ENCODE measurements around the gene BABAM2. TPM values are rescaled to one million over a fixed set of nuclear protein-coding genes. Genes with fewer than 3 reads are reported as not detected.
A peak's percentile ranks its signal among the peaks of the same experiment; 100 is the strongest.

Gene BABAM2
- total and polyA plus RNA-seq, 4 donors: 28.1 to 40.4 (median 37.0) TPM

DNA sequence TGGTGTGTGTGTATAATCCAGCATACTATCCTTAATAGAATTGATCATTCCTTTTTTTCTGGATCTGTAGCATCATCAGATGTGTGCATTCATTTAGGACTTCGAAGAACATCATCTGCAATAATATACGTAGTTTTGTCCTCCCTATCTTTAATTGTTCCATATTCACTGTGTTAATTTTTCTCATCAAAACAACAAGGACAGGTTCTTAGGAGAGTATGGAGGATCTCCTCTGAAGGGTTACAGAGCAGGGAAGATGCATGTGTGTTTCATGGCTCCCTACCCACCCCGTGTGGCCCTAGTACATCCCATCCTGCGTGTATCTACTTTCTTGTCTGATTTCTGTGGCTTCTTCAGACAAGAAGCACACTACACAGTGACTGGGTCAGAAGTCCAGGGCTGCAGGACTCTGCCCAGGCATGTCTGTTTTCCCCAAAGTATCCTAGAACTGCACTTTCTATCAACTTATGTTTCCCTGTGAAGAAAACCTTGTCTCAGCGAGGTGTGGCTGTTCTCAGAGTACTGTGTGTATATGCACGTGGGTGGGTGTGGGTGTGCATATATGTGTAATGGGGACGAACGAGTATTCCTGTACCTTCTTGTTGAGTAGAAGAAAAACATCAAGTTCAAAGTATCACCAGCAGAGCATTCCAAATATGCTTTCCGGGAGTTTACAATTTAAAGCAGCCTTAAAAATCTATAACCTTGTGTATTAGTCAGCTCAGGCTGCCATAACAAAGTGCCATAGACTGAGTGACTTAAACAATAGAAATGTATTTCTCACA, 281.8 kb downstream of the BABAM2 start:
- Histone ChIP-seq H3K27me3 (ENCODE audit: control insufficient read depth, insufficient read depth, low read length) (no peaks in the 10 kb centered on the region), H3K4me1 (ENCODE audit: control insufficient read depth, insufficient read depth, low read length) (no peaks in the 10 kb centered on the region), H3K36me3 (ENCODE audit: control insufficient read depth, insufficient read depth, low read length) (no peaks in the 10 kb centered on the region), H3K9me3 (ENCODE audit: control insufficient read depth, insufficient read depth, low read length) (peaks cover 2% of the 10 kb centered on the region), H3K4me3 (ENCODE audit: low read depth, low read length) (no peak overlapping the region), H3K27ac (ENCODE audit: low read depth, low read length) (no peak overlapping the region)
- 95% methylated on average over 2 of the region's 9 CpGs for WGBS (ENCODE audit: insufficient coverage)
- DNase-seq (ENCODE audit: low read depth in 4 of 6, low spot score in 6 of 6): no peak

DNA sequence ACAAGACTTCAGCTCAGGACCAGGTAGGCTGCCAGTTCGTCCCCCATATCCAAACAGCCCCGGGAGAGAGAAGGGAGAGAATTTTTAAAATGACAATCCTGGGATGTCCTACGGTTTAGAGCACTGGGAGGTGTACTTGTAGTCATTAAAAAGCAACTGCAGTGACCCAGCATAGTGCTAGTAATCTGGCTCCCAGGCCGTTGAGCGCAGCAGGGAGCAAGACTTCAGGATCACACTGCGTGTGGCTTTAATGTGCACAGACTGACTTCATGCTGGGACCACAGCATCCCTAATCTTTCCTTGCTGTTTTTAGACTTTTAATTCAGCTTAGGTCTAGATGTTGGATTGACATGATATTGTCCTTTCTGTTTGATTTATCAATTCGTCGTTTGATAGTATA, 282.8 kb downstream of the BABAM2 start:
- no peaks in the 10 kb centered on the region for H3K4me1 ChIP-seq (ENCODE audit: control insufficient read depth, insufficient read depth, low read length)
- H3K27ac ChIP-seq (ENCODE audit: low read depth, low read length): no peak overlapping the region
- no peaks in the 10 kb centered on the region for H3K36me3 ChIP-seq (ENCODE audit: control insufficient read depth, insufficient read depth, low read length)
- H3K4me3 ChIP-seq (ENCODE audit: low read depth, low read length): no peak overlapping the region
- H3K9me3 ChIP-seq (ENCODE audit: control insufficient read depth, insufficient read depth, low read length): peaks cover 4% of the 10 kb centered on the region
- H3K27me3 ChIP-seq (ENCODE audit: control insufficient read depth, insufficient read depth, low read length): no peaks in the 10 kb centered on the region
- peak in 1 of 6 donors; percentile 43 for DNase-seq (ENCODE audit: low read depth in 4 of 6, low spot score in 6 of 6)
- WGBS (ENCODE audit: insufficient coverage): 60% methylated on average over 5 of the region's 8 CpGs

DNA sequence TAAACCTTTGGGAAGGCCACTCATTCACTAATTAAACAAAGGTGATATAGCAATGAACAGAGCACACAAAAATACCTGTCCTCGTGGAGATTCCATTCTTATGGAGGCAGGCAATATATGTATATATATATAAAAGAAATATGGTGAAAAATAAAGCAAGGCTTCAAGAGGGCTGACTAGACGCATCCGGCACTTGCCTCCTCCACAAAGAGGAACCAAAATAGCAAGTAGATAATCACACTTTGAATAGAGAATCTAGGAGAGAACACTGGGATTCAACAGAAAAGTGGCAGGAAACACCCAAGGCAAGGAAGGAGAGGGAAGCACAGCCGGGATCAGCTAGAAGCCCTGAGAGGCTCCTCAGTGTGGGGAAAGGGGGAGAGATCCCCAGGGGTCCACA, 283.7 kb downstream of the BABAM2 start:
- Histone ChIP-seq H3K27ac (ENCODE audit: low read depth, low read length) (no peak overlapping the region), H3K36me3 (ENCODE audit: control insufficient read depth, insufficient read depth, low read length) (no peaks in the 10 kb centered on the region), H3K4me3 (ENCODE audit: low read depth, low read length) (no peak overlapping the region), H3K27me3 (ENCODE audit: control insufficient read depth, insufficient read depth, low read length) (no peaks in the 10 kb centered on the region), H3K9me3 (ENCODE audit: control insufficient read depth, insufficient read depth, low read length) (peaks cover 4% of the 10 kb centered on the region), H3K4me1 (ENCODE audit: control insufficient read depth, insufficient read depth, low read length) (no peaks in the 10 kb centered on the region)
- DNase-seq (ENCODE audit: low read depth in 4 of 6, low spot score in 6 of 6): no peak
- no CpG with 5 or more reads among the region's 4 CpGs for WGBS (ENCODE audit: insufficient coverage)

DNA sequence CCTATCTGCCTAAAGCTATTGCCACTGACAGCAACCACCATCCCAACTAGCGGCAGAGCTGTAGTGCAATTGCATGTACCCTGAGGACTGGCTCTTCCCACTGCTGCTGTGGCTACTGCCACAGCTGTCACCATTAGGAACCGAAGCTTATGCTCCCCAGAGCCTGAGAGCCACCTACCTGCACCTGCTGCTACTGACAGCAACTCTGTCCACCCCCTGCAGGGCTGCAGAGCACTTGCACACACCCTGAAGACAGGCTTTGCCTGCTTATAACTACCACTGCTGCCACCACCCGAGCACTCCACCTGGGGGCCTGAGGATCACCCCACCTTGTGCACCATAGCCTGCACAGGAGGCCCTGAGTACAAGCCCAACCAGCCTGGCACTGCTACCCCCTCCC, 284.5 kb downstream of the BABAM2 start:
- WGBS (ENCODE audit: insufficient coverage): 84% methylated on average over 3 of the region's 3 CpGs
- no peak for DNase-seq (ENCODE audit: low read depth in 4 of 6, low spot score in 6 of 6)
- Histone ChIP-seq H3K27ac (ENCODE audit: low read depth, low read length) (no peak overlapping the region), H3K36me3 (ENCODE audit: control insufficient read depth, insufficient read depth, low read length) (no peaks in the 10 kb centered on the region), H3K27me3 (ENCODE audit: control insufficient read depth, insufficient read depth, low read length) (no peaks in the 10 kb centered on the region), H3K9me3 (ENCODE audit: control insufficient read depth, insufficient read depth, low read length) (peaks cover 4% of the 10 kb centered on the region), H3K4me3 (ENCODE audit: low read depth, low read length) (no peak overlapping the region), H3K4me1 (ENCODE audit: control insufficient read depth, insufficient read depth, low read length) (no peaks in the 10 kb centered on the region)

DNA sequence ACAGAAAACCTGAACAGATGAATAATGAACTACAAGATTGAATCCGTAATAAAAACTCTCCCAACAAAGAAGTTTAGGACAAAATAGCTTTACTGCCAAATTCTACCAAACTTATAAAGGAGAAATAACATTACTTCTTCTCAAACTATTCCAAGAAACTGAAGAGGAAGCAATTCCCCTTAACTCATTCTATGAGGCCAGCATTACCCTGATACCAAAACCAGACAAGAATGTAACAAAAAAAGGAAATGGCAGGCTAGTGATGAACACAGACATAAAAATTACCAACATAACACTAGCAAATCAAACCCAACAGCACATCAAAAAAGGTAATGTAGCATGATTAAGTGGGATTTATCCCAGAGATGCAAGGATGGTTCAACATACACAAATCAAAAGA, 288.4 kb downstream of the BABAM2 start:
- DNase-seq (ENCODE audit: low read depth in 4 of 6, low spot score in 6 of 6): no peak
- no peaks in the 10 kb centered on the region for H3K4me1 ChIP-seq (ENCODE audit: control insufficient read depth, insufficient read depth, low read length)
- no CpG with 5 or more reads among the region's 1 CpG for WGBS (ENCODE audit: insufficient coverage)
- peaks cover 4% of the 10 kb centered on the region for H3K9me3 ChIP-seq (ENCODE audit: control insufficient read depth, insufficient read depth, low read length)
- no peaks in the 10 kb centered on the region for H3K36me3 ChIP-seq (ENCODE audit: control insufficient read depth, insufficient read depth, low read length)
- no peak overlapping the region for H3K27ac ChIP-seq (ENCODE audit: low read depth, low read length)
- no peak overlapping the region for H3K4me3 ChIP-seq (ENCODE audit: low read depth, low read length)
- no peaks in the 10 kb centered on the region for H3K27me3 ChIP-seq (ENCODE audit: control insufficient read depth, insufficient read depth, low read length)

DNA sequence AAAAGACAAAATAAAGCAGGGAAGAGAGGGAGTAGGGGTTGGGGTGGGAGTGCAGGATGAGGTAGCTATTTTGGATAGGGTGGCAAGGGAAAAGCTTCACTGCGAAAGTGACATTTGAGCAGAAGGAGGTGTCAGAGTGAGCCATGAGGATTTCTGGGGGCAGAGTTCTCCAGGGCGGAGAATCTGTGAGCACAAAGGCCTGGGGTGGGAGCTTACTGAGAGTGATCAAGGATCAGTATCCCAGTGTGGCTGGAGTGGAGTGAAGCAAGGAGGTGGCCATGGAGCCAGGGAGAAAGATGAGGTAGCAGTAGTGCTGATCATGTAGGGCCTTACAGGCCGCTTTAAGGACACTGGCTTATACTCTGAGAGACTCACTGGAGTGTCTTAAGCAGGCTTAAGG, 291.3 kb downstream of the BABAM2 start:
- Histone ChIP-seq H3K36me3 (ENCODE audit: control insufficient read depth, insufficient read depth, low read length) (no peaks in the 10 kb centered on the region), H3K27me3 (ENCODE audit: control insufficient read depth, insufficient read depth, low read length) (no peaks in the 10 kb centered on the region), H3K4me3 (ENCODE audit: low read depth, low read length) (no peak overlapping the region), H3K4me1 (ENCODE audit: control insufficient read depth, insufficient read depth, low read length) (no peaks in the 10 kb centered on the region), H3K9me3 (ENCODE audit: control insufficient read depth, insufficient read depth, low read length) (peaks cover 3% of the 10 kb centered on the region), H3K27ac (ENCODE audit: low read depth, low read length) (no peak overlapping the region)
- WGBS (ENCODE audit: insufficient coverage): 97% methylated on average over 2 of the region's 3 CpGs
- DNase-seq (ENCODE audit: low read depth in 4 of 6, low spot score in 6 of 6): no peak

DNA sequence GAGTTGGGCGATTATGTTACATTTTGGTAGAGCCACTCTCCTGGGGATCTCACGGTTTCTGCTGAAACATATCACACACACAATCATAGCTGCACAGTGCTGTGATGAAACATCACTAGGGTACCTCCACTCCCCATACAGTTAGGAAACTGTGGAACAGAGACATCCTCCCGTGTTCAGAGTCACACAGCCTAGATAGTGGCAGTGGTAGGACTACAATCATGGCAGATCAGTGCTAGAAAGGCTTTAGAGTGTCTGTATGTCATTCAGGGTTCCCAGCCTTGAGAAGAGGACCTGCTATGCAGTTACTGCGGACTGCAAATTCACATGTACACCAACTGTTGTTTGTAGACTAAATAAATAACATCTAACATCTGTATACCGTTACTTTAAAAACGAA, 291.8 kb downstream of the BABAM2 start:
- no peak overlapping the region for H3K27ac ChIP-seq (ENCODE audit: low read depth, low read length)
- no peaks in the 10 kb centered on the region for H3K27me3 ChIP-seq (ENCODE audit: control insufficient read depth, insufficient read depth, low read length)
- H3K4me3 ChIP-seq (ENCODE audit: low read depth, low read length): no peak overlapping the region
- no peaks in the 10 kb centered on the region for H3K36me3 ChIP-seq (ENCODE audit: control insufficient read depth, insufficient read depth, low read length)
- no peak for DNase-seq (ENCODE audit: low read depth in 4 of 6, low spot score in 6 of 6)
- H3K4me1 ChIP-seq (ENCODE audit: control insufficient read depth, insufficient read depth, low read length): no peaks in the 10 kb centered on the region
- peaks cover 3% of the 10 kb centered on the region for H3K9me3 ChIP-seq (ENCODE audit: control insufficient read depth, insufficient read depth, low read length)
- 100% methylated on average over 3 of the region's 6 CpGs for WGBS (ENCODE audit: insufficient coverage)

DNA sequence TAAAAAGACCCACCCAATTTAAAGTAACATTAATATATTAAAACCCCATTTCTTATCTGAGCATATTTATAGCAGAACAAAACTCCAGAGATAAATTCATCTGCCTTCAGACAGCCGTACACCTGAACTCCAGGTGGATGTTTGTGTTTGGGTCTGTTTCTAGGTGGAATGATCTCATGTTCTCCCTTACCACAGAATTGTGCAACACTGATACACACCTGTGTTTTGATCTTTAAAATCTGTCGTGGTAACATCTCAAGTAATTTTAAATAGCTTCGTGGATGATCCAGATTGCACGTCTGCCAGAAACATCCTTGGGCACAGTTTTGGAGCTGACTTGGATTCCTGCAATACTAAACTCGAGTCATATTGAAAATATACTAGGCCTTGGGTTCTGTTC, 294.6 kb downstream of the BABAM2 start:
- Histone ChIP-seq H3K27ac (ENCODE audit: low read depth, low read length) (no peak overlapping the region), H3K36me3 (ENCODE audit: control insufficient read depth, insufficient read depth, low read length) (no peaks in the 10 kb centered on the region), H3K9me3 (ENCODE audit: control insufficient read depth, insufficient read depth, low read length) (no peaks in the 10 kb centered on the region), H3K27me3 (ENCODE audit: control insufficient read depth, insufficient read depth, low read length) (no peaks in the 10 kb centered on the region), H3K4me1 (ENCODE audit: control insufficient read depth, insufficient read depth, low read length) (no peaks in the 10 kb centered on the region), H3K4me3 (ENCODE audit: low read depth, low read length) (no peak overlapping the region)
- no peak for DNase-seq (ENCODE audit: low read depth in 4 of 6, low spot score in 6 of 6)
- WGBS (ENCODE audit: insufficient coverage): 94% methylated on average over 3 of the region's 5 CpGs

DNA sequence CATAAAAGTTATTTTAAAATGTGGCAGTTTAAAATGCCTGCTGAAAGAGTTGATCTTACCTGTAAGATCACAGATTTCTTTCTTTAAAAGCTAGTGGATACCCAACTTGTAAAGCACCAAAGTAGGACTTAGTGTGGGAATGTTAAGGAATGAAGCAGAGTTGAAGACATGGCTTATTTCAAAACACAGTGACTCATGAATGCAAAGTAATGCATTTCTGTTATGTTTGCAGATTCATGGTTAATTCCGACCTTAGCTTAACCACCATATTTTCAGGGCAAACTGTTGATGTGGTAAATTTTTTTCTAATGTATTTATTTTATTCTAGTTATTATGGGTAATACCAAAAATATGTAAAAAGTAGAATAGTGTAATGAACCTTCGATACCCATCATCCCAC, 295.4 kb downstream of the BABAM2 start:
- no peaks in the 10 kb centered on the region for H3K27me3 ChIP-seq (ENCODE audit: control insufficient read depth, insufficient read depth, low read length)
- no peaks in the 10 kb centered on the region for H3K9me3 ChIP-seq (ENCODE audit: control insufficient read depth, insufficient read depth, low read length)
- H3K27ac ChIP-seq (ENCODE audit: low read depth, low read length): no peak overlapping the region
- H3K4me3 ChIP-seq (ENCODE audit: low read depth, low read length): no peak overlapping the region
- no peaks in the 10 kb centered on the region for H3K36me3 ChIP-seq (ENCODE audit: control insufficient read depth, insufficient read depth, low read length)
- no peak for DNase-seq (ENCODE audit: low read depth in 4 of 6, low spot score in 6 of 6)
- WGBS (ENCODE audit: insufficient coverage): no CpG with 5 or more reads among the region's 2 CpGs
- H3K4me1 ChIP-seq (ENCODE audit: control insufficient read depth, insufficient read depth, low read length): no peaks in the 10 kb centered on the region

DNA sequence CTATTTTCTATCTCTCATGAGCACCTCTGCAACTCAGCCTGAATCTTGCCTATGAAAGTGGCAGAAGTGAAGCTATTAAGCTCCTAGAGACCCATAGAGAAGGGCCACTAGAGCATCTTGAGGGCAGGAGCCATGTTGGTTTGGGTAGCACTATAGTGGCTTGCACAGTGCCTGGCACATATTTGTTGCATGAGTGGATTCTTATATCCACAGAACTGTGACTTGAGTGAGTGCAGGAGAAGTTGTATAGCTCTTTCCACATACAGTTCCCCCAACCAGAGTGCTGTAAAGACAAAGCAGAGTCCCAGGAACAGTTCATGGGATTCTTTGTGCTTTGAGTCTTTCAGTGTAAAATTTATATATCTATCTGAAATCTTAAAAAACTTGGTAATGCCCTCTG, 296.7 kb downstream of the BABAM2 start:
- H3K4me1 ChIP-seq (ENCODE audit: control insufficient read depth, insufficient read depth, low read length): no peaks in the 10 kb centered on the region
- no peaks in the 10 kb centered on the region for H3K27me3 ChIP-seq (ENCODE audit: control insufficient read depth, insufficient read depth, low read length)
- no peaks in the 10 kb centered on the region for H3K9me3 ChIP-seq (ENCODE audit: control insufficient read depth, insufficient read depth, low read length)
- H3K36me3 ChIP-seq (ENCODE audit: control insufficient read depth, insufficient read depth, low read length): no peaks in the 10 kb centered on the region
- DNase-seq (ENCODE audit: low read depth in 4 of 6, low spot score in 6 of 6): no peak
- H3K27ac ChIP-seq (ENCODE audit: low read depth, low read length): no peak overlapping the region
- no peak overlapping the region for H3K4me3 ChIP-seq (ENCODE audit: low read depth, low read length)
